ENCODE measurements around the gene ARL4A.

DNA sequence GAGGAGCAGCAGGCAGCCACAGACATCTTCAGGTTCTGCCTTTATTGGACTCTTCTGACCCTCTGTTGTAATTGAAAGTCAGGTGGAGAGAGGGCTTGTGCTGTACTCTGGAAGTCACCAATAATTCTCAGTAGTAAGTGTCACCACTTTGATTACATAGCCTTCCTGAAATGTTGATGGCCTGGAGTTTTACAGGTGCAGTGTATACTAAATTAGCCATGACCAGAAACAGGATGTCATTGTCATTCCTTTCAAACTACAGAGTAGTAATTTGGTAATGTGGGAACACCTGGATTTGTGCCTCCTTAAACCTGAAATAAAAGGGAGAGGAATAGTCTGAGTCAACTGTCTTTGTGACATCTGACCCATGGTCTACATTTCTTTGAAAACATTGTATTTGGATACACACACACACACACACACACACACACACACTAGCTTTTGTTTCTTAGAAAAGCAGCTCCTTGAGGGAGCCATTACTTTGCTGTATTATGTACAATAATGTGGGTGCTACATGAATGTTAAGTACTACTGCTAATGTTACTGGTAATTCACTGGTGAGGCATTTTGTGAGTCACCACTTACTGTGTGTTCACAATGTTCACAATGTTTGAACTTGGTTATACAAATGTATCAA lies 19.6 kb downstream of the ARL4A start:
- TF ChIP-seq, protein P1, sequence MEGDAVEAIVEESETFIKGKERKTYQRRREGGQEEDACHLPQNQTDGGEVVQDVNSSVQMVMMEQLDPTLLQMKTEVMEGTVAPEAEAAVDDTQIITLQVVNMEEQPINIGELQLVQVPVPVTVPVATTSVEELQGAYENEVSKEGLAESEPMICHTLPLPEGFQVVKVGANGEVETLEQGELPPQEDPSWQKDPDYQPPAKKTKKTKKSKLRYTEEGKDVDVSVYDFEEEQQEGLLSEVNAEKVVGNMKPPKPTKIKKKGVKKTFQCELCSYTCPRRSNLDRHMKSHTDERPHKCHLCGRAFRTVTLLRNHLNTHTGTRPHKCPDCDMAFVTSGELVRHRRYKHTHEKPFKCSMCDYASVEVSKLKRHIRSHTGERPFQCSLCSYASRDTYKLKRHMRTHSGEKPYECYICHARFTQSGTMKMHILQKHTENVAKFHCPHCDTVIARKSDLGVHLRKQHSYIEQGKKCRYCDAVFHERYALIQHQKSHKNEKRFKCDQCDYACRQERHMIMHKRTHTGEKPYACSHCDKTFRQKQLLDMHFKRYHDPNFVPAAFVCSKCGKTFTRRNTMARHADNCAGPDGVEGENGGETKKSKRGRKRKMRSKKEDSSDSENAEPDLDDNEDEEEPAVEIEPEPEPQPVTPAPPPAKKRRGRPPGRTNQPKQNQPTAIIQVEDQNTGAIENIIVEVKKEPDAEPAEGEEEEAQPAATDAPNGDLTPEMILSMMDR (IDR thresholded peaks at IDR 0.05; ENCODE audit: low read depth, low read length): no peak
- no peak for TF ChIP-seq EZH2phosphoT487 (IDR thresholded peaks at IDR 0.05; ENCODE audit: low read depth)

Measured in OCI-LY3 (cell line).